Measurements from ENCODE around the gene PITPNC1. TPM values are rescaled to one million over a fixed set of nuclear protein-coding genes. Genes with fewer than 3 reads are reported as not detected.
A peak's percentile ranks its signal among the peaks of the same experiment; 100 is the strongest.

The PITPNC1 gene
- total and polyA plus RNA-seq, 2 donors (not counting 1 experiment from before 2014, with no cell fraction given) = 5.8 to 7.1 TPM

DNA sequence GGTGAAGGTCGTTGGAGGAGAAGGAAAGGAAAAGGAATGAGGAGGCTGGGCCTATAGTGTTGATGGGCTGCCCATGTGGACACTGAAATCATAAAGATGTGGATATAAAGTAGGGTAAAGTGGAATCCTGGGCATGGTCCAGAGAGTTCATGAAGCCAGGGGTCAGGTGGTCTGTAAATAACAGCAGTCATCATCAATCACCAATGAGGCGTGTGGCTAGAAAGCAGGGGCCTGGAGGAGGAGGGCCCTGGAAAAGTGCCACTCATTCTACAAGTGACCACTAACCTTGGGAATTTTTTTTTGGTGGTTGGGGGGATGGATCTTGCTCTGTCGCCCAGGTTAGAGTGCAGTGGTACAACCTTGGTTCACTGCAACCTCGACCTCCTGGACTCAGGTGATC is 225.4 kb downstream of the PITPNC1 start:
- Histone ChIP-seq H2AFZ (ENCODE audit: low read length) (no peak overlapping the region), H3K9ac (ENCODE audit: insufficient read depth, low read length) (no peak overlapping the region), H3K4me2 (ENCODE audit: extremely low read depth, insufficient read depth, low read length) (no peak overlapping the region), H3K36me3 (ENCODE audit: control insufficient read depth, insufficient read depth, low read length) (no peaks in the 10 kb centered on the region), H3K27ac (ENCODE audit: insufficient read depth, low read length) (no peak overlapping the region), H3K9me3 (ENCODE audit: control insufficient read depth, insufficient read depth, low read depth, low read length) (no peaks in the 10 kb centered on the region), H3K4me3 (replicated peaks in 1 of 4; ENCODE audit: control extremely low read depth in 1 of 4, insufficient read depth in 1 of 4, low read depth in 3 of 4, low read length in 4 of 4) (no peak overlapping the region), H3K79me2 (ENCODE audit: control insufficient read depth, insufficient read depth, low read length) (no peaks in the 10 kb centered on the region), H4K20me1 (ENCODE audit: control insufficient read depth, extremely low read depth, insufficient read depth, low read length) (no peaks in the 10 kb centered on the region), H3K4me1 (ENCODE audit: control insufficient read depth, extremely low read depth, insufficient read depth, low read length) (no peaks in the 10 kb centered on the region), H3K27me3 (ENCODE audit: control insufficient read depth, insufficient read depth, low read length) (no peaks in the 10 kb centered on the region)
- no peak for TF ChIP-seq EZH2 (IDR thresholded peaks at IDR 0.05; ENCODE audit: low read length, missing control alignments)
- TF ChIP-seq, protein P1, sequence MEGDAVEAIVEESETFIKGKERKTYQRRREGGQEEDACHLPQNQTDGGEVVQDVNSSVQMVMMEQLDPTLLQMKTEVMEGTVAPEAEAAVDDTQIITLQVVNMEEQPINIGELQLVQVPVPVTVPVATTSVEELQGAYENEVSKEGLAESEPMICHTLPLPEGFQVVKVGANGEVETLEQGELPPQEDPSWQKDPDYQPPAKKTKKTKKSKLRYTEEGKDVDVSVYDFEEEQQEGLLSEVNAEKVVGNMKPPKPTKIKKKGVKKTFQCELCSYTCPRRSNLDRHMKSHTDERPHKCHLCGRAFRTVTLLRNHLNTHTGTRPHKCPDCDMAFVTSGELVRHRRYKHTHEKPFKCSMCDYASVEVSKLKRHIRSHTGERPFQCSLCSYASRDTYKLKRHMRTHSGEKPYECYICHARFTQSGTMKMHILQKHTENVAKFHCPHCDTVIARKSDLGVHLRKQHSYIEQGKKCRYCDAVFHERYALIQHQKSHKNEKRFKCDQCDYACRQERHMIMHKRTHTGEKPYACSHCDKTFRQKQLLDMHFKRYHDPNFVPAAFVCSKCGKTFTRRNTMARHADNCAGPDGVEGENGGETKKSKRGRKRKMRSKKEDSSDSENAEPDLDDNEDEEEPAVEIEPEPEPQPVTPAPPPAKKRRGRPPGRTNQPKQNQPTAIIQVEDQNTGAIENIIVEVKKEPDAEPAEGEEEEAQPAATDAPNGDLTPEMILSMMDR (conservative IDR thresholded peaks at IDR 0.05 in 1 of 2, IDR thresholded peaks at IDR 0.05 in 1 of 2; ENCODE audit: low read depth in 1 of 2, low read length in 2 of 2) = no peak
- DNase-seq (ENCODE audit: low read depth in 2 of 2) = no peak

DNA sequence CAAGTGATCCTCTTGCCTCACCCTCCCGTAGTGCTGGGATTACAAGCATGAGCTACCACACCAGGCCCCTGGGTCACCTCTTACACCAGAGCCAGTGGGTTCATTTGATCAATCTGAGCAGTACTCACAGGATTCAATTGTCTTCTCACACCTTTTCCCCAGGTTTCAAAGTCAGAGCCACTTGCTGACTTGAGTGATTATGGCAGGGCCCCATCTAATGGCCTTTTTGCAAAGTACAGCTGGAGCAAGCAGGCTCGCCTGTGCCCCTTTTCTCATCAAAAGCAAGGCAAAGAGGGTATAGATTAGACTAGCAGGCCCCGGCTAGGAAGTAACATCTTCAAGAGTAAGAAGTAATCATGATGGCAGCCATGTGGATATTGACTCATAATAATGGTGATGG is 225.9 kb downstream of the PITPNC1 start:
- H3K4me3 ChIP-seq (replicated peaks in 1 of 4; ENCODE audit: control extremely low read depth in 1 of 4, insufficient read depth in 1 of 4, low read depth in 3 of 4, low read length in 4 of 4) = no peak overlapping the region
- DNase-seq (ENCODE audit: low read depth in 2 of 2) = peak; percentile 41 to 54
- TF ChIP-seq, protein P1 (conservative IDR thresholded peaks at IDR 0.05 in 1 of 2, IDR thresholded peaks at IDR 0.05 in 1 of 2; ENCODE audit: low read depth in 1 of 2, low read length in 2 of 2) = peak; percentile 35 to 47
- TF ChIP-seq EZH2 (IDR thresholded peaks at IDR 0.05; ENCODE audit: low read length, missing control alignments) = no peak
- no peaks in the 10 kb centered on the region for H3K36me3 ChIP-seq (ENCODE audit: control insufficient read depth, insufficient read depth, low read length)
- no peak overlapping the region for H3K4me2 ChIP-seq (ENCODE audit: extremely low read depth, insufficient read depth, low read length)
- H3K9me3 ChIP-seq (ENCODE audit: control insufficient read depth, insufficient read depth, low read depth, low read length) = no peaks in the 10 kb centered on the region
- H3K4me1 ChIP-seq (ENCODE audit: control insufficient read depth, extremely low read depth, insufficient read depth, low read length) = no peaks in the 10 kb centered on the region
- H3K27me3 ChIP-seq (ENCODE audit: control insufficient read depth, insufficient read depth, low read length) = no peaks in the 10 kb centered on the region
- H2AFZ ChIP-seq (ENCODE audit: low read length) = no peak overlapping the region
- H4K20me1 ChIP-seq (ENCODE audit: control insufficient read depth, extremely low read depth, insufficient read depth, low read length) = no peaks in the 10 kb centered on the region
- no peaks in the 10 kb centered on the region for H3K79me2 ChIP-seq (ENCODE audit: control insufficient read depth, insufficient read depth, low read length)
- H3K27ac ChIP-seq (ENCODE audit: insufficient read depth, low read length) = no peak overlapping the region
- H3K9ac ChIP-seq (ENCODE audit: insufficient read depth, low read length) = no peak overlapping the region

DNA sequence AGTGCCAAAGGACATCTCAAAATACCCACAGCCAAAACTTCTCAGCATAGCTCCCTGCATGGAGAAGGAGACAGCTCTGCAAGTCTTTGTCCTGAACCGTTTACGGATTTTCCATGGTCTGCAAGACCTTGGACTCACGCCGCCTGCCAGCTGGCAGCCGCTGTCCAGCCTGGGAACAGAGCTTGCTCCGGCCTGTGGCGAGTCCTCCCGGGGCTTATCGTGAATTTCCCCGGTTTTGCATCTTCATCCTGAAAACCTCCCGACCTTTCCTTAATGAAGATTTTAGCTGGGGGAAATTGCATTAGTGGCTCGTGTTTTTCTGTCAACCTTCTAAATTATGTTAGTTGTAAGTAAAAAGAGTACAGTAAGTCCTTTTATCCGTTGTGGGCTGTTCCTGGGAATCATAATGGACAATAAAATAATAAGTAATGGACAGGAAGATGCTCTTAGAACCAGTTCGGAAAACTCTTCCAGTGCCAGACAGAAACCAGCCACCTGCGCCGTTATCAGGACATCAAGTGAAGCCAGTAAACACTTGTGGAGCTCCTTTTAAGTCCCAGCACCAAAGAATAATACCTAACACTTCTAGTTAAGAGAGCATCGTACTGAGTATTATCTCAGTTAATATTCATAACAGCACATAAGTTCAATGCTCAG is 228.3 kb downstream of the PITPNC1 start:
- Histone ChIP-seq H4K20me1 (ENCODE audit: control insufficient read depth, extremely low read depth, insufficient read depth, low read length) (no peaks in the 10 kb centered on the region), H3K27me3 (ENCODE audit: control insufficient read depth, insufficient read depth, low read length) (no peaks in the 10 kb centered on the region), H3K4me2 (ENCODE audit: extremely low read depth, insufficient read depth, low read length) (no peak overlapping the region), H3K9ac (ENCODE audit: insufficient read depth, low read length) (no peak overlapping the region), H3K4me1 (ENCODE audit: control insufficient read depth, extremely low read depth, insufficient read depth, low read length) (no peaks in the 10 kb centered on the region), H3K36me3 (ENCODE audit: control insufficient read depth, insufficient read depth, low read length) (no peaks in the 10 kb centered on the region), H3K27ac (ENCODE audit: insufficient read depth, low read length) (no peak overlapping the region), H2AFZ (ENCODE audit: low read length) (no peak overlapping the region), H3K9me3 (ENCODE audit: control insufficient read depth, insufficient read depth, low read depth, low read length) (no peaks in the 10 kb centered on the region), H3K79me2 (ENCODE audit: control insufficient read depth, insufficient read depth, low read length) (no peaks in the 10 kb centered on the region), H3K4me3 (replicated peaks in 1 of 4; ENCODE audit: control extremely low read depth in 1 of 4, insufficient read depth in 1 of 4, low read depth in 3 of 4, low read length in 4 of 4) (no peak overlapping the region)
- DNase-seq (ENCODE audit: low read depth in 2 of 2) = peak; percentile 33 to 44
- no peak for TF ChIP-seq EZH2 (IDR thresholded peaks at IDR 0.05; ENCODE audit: low read length, missing control alignments)
- TF ChIP-seq, protein P1 (conservative IDR thresholded peaks at IDR 0.05 in 1 of 2, IDR thresholded peaks at IDR 0.05 in 1 of 2; ENCODE audit: low read depth in 1 of 2, low read length in 2 of 2) = no peak

Measured in fibroblast of lung (primary cell).